Stimulated activated CD4-positive, alpha-beta T cell treated with anti-CD3 and anti-CD28 coated beads, TNF-alpha, amount 100 ng/mL, for 4 hours (primary cell): ENCODE measurements around the gene SPOCD1.

ENCODE experiments used
- DNase-seq, 3 experiments: peaks; one replicate each; pipeline ENCODE4 v3.0.0-alpha.2; 2020; ENCODE audit warnings: low read depth in 3 of 3

SPOCD1 gene

GRCh38 chr1:31755850-31756492 is 59.9 kb downstream of the SPOCD1 start:
- DNase-seq = no peak

DNA sequence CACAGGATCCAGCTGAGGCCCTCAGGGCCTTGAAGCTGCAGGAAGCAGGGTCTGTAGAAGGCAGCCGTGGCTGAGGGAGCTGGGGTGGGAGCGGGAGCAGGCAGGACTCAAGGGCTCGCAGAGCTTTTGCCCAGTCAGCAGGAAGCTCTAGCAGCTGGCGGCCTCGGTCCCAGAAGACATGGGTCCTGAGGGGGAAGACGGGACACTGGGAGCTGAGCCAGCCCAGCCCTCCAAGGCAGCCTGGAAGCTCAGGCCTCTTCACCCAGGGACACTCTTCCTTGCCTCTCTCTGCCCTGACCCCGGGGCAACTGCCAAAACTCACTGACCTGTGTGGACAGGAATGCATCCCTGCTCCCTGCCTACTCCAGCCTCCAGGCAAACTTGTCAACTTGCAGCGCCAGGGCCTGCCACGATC is 60.6 kb downstream of the SPOCD1 start:
- no peak for DNase-seq

DNA sequence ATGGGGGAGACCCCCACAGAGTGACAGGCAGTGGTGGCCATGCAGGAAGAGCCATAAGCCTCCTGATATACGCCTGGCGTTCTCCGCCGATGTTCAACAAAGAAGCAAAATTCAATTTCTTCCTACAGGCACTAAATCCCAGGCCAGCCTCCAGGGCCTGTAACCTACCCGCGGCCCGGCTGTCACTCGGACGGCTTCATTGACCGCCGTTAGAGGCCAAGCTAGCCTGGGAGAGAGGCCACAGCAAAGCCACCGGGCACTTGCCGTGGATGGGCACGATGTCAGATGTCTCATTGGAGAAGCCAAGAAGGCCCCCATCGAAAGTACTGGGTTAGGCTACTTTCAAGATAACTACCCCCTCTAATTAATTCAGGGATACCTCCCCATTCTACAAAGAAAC is 61.4 kb downstream of the SPOCD1 start:
- no peak for DNase-seq

- DNase-seq = no peak
Measured at GRCh38 chr1:31753707-31754349, 62.0 kb downstream of the SPOCD1 start.

- no peak for DNase-seq
Measured at GRCh38 chr1:31752952-31753475, 62.8 kb downstream of the SPOCD1 start.

DNA sequence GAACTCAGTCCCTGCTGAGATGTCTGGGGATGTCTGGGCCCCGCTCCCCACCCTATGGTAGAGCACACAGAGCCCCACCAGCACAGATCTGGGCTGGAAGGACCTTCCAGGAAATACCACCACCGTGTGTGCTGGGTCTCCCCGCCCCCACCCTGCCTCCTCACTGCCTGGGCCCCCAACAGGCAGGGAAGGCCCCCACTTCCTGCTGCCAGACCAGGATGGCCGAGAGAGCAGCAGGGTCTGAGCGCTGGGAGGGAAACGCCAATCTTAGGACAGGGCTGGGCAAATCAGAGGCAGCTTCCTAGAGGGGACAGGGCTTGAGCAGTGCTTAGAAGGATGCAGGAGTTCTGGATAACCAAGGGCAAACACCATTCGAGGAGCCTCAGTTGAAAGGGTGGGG is 63.6 kb downstream of the SPOCD1 start:
- DNase-seq = no peak

DNA sequence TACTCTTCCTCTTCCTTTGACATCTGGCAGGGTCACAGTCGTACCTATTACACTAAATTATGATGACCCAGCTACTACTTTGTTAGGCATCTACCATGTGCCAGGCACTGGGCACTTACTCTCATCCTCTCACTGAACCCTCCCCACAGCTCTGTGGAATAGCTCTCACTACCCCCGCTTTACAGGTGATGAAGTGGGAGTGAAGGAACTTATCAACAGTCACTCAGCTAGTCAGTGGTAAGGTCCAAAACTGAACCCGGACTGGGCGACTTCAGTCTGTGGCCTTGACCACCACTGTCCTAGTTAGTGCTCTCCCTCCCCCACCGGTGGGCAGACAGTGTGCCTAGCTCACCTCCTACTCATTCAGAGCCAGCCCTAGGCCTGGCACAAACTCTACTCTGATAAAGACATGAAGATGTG is 64.0 kb downstream of the SPOCD1 start:
- no peak for DNase-seq

DNA sequence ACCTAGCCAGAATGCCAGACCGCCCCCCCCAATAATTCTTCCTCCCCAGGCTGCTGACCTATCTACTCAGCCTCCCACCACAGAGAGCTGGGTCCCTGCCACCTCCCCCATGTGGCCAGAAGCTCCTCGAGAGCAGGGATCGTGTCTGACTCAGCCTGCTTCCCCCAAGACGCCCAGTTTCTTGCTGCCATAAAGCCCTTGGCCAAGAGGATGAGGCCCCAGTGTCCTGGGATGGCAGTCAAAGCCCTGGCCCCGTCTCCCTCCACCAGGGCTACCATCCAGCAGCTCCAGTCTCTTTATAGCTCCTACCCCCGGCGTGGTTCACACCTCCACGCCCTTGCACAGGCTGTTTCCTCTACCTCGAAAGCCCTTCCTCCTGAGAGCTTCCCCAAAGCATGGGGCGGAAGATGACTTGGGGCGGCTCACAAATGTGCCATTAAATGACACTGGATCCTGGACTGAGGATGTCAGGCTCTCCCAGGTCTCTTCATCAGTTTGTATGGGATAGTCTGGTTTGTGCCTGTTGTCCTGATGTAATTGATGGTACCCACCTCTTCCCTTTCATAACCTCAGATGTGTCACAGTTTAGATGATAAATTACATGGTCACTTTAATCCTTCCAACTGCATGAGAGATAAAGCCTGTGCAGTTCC is 64.8 kb downstream of the SPOCD1 start:
- DNase-seq = no peak

- no peak for DNase-seq
Measured at GRCh38 chr1:31749785-31750735, 65.8 kb downstream of the SPOCD1 start.

DNA sequence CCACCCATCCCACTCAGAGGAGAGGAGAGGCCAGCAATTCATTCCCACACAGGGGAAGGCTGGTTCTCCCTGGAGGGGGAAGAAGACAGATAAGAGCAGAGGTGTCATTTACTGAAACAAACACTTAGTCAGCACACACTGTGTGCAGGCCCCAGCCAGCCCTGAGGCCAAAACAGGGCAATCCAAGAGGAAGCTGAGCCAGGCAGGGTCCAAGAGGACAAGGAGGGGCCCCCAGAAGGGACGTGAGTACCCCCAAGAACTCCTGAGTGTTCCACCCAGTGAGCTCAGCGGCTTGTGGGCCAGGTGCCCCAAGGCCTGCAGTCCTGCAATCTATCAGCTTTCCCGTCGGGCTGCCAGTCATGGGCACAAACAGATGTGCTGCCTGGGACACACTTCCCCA is 67.5 kb downstream of the SPOCD1 start:
- DNase-seq = no peak

DNA sequence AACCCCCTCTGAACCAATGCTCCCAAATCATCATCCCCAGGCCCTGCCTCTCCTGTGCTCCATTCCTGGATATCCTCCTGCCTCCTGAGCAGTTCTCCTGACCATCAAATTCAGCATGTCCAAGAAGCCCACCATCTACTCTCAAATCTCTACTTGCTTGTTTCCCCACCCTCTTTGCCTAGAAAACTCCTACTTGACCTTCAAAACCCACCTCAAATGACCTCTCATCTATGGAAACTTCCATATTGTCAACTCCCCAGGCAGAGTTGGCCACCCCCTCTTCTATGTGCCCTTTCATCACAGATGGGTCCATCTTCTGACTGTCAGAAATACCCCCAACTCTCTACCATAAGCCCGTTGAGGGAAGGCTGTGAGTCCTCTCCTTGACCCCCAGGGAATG is 68.5 kb downstream of the SPOCD1 start:
- DNase-seq = no peak

DNA sequence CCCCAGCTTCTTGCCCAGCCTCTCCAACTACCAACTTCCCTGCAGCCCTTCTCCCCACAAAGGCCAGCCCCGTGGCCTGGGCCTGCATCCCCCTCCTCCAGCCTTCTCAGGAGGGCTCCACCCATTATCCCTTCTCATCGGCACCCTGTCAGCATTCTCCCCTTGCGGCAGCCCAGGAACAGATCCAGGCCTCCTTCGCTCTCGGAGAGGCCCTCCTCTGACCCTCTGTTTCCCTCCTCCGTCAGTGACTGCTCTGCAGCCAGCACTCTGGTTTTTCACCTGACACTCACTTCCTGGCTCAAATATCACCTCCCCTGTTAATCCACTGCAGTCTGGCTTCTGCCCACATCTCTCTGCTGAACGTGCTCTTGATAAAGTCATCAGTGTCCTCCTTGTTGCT is 69.1 kb downstream of the SPOCD1 start:
- no peak for DNase-seq

- no peak for DNase-seq
Measured at GRCh38 chr1:31745946-31746670, 69.7 kb downstream of the SPOCD1 start.

- no peak for DNase-seq
Measured at GRCh38 chr1:31745096-31745945, 70.5 kb downstream of the SPOCD1 start.

DNA sequence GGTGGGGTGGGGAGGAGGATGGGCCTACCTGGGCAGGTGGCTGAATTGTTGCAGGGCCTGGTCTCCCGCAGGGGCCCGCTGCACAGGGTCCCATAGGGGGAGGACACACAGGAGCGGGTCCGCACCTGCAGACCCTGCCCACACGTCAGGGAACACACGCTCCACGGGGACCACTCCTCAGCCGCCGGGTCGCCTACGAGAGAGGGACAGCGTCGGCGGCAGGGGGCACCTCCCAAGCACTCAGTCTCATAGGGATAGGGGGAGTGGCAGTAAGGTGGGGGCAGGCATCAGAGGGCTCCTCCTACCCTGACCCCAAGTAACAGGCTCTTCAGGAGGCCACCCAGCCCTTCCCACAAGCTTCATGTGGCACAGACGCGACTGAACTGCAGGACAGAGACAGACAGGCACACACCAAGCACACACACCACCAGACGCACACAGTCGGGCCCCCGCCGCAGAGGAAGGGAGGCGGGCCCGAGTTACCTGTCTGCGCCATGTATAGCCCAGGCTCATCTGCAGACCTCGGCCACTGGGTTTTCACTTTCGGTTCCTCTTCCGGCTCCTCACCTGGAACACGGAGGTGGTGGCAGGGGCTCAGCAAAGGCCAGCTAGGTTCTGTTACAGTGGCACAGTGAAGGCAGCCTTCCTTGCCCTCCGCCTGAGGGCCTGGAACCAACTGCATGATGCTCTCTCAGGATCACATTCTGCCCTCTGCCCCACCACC is 71.5 kb downstream of the SPOCD1 start:
- no peak for DNase-seq

GRCh38 chr1:31742462-31743212 is 73.2 kb downstream of the SPOCD1 start:
- no peak for DNase-seq
